ENCODE results near the gene ANO1. TPM values are rescaled to one million over a fixed set of nuclear protein-coding genes. Genes with fewer than 3 reads are reported as not detected.

ANO1 gene
- total RNA-seq, 3 donors from 2014 or later, result 3.7 to 95.0 (median 53.7) TPM

Other genes starting within 250 kb of the ANO1 start
- 10 to 100 TPM; 17.6 to 33.1 (median 30.2) TPM for gene FADD, start 125.0 kb downstream of the ANO1 start, total RNA-seq
- 10 to 100 TPM; 52.2 to 80.8 (median 78.0) TPM for gene PPFIA1, start 192.4 kb downstream of the ANO1 start, total RNA-seq

Measured in breast epithelium (tissue), 3 donors.